Activated naive CD8-positive, alpha-beta T cell treated with anti-CD3 and anti-CD28 coated beads, Interleukin-2, amount 50 U/mL, for 16 hours (primary cell): ENCODE results near the gene TRIM54.
"Not testable (repeated sequence)": the region's sequence is repeated elsewhere in the genome, so short reads cannot be mapped to it uniquely, and the experiment has no call there.

Experiments
- DNase-seq: peaks from one replicate; pipeline ENCODE4 v3.0.0-alpha.2; 2020; ENCODE audit warnings: low read depth, low spot score

The TRIM54 gene

GRCh38 chr2:27312152-27312551 is 29.9 kb downstream of the TRIM54 start:
- no peak for DNase-seq

GRCh38 chr2:27313882-27314645 is 31.8 kb downstream of the TRIM54 start:
- DNase-seq = no peak

GRCh38 chr2:27314709-27315108 is 32.5 kb downstream of the TRIM54 start:
- no peak for DNase-seq

- no peak for DNase-seq
Observed at GRCh38 chr2:27315122-27315521, 32.9 kb downstream of the TRIM54 start.

GRCh38 chr2:27316655-27317412 is 34.6 kb downstream of the TRIM54 start:
- no peak for DNase-seq

GRCh38 chr2:27319839-27320238 is 37.6 kb downstream of the TRIM54 start:
- not testable (repeated sequence) for DNase-seq

- DNase-seq = no peak
Observed at GRCh38 chr2:27320958-27321543, 38.8 kb downstream of the TRIM54 start.

- no peak for DNase-seq
Observed at GRCh38 chr2:27322301-27322765, 40.1 kb downstream of the TRIM54 start.

- peak; percentile 73 for DNase-seq
Observed at GRCh38 chr2:27322766-27323595, 40.8 kb downstream of the TRIM54 start, which contains the start of gene MPV17. Gene MPV17 (minus strand): TSS chr2:27323097. CDS start chr2:27322517, 580 bp downstream.

GRCh38 chr2:27323596-27324285 is 41.5 kb downstream of the TRIM54 start:
- DNase-seq = no peak

GRCh38 chr2:27324720-27325119 is 42.5 kb downstream of the TRIM54 start:
- no peak for DNase-seq

- no peak for DNase-seq
Observed at GRCh38 chr2:27335311-27335710, 53.1 kb downstream of the TRIM54 start.

GRCh38 chr2:27336173-27336572 is 53.9 kb downstream of the TRIM54 start:
- no peak for DNase-seq

- DNase-seq = no peak
Observed at GRCh38 chr2:27347641-27348040, 65.4 kb downstream of the TRIM54 start.

GRCh38 chr2:27350106-27350693 is 68.0 kb downstream of the TRIM54 start:
- no peak for DNase-seq

- DNase-seq = no peak
Observed at GRCh38 chr2:27351802-27352598, 69.8 kb downstream of the TRIM54 start.

GRCh38 chr2:27353386-27353761 is 71.1 kb downstream of the TRIM54 start:
- DNase-seq = not testable (repeated sequence)

GRCh38 chr2:27353762-27354596 is 71.8 kb downstream of the TRIM54 start:
- no peak for DNase-seq

GRCh38 chr2:27354597-27354927 is 72.3 kb downstream of the TRIM54 start:
- DNase-seq = no peak
